HCT116 (cell line): ENCODE results near the gene ZNF74. TPM values are rescaled to one million over a fixed set of nuclear protein-coding genes. Genes with fewer than 3 reads are reported as not detected.

Experiments
- ATAC-seq: fragments of 200-7000 bp; cut with Tn5 transposase; 2 replicates; pipeline ENCODE4 v1.9.1; 2020; ENCODE audit warnings: mild to moderate bottlenecking, moderate library complexity
- BruUV-seq: library from RNA; stranded (reverse); fragments of 400-500 nt; replicated peaks from 2 replicates; lab custom pipeline; 2021; lab: Mats Ljungman, UMichigan
- CTCF ChIA-PET: fragments of 300-600 bp; sonication (Branson Sonifier 250); formaldehyde crosslinking; loops from one replicate; lab custom pipeline; 2021; ENCODE audit warnings: antibody characterized with exemption; lab: Charles Lee
- POLR2A ChIA-PET: fragments of 300-600, 350-600 bp; sonication (Branson Sonifier 250); formaldehyde crosslinking; loops from one replicate; lab custom pipeline; 2021; ENCODE audit warnings: antibody characterized with exemption; lab: Charles Lee
- RAD21 ChIA-PET, 2 experiments: fragments of 300-600 bp; sonication (Branson Sonifier 250); formaldehyde crosslinking; loops; one replicate each; lab custom pipeline; 2023; ENCODE audit warnings: low total read pairs in 2 of 2; ENCODE audit not compliant: uncharacterized antibody in 2 of 2, unreplicated experiment in 2 of 2, low non-redundant PET in 1 of 2; lab: Charles Lee
- DNase-seq: peaks from one replicate; pipeline ENCODE4 v3.0.0-alpha.2; 2010; ENCODE audit warnings: low read depth, low spot score
- H2AFZ ChIP-seq: fragments of 200-600 bp; shearing (Covaris generic), sonication (generic); 2 replicates; pipeline ENCODE4 v1.6.1; 2017; ENCODE audit warnings: low read depth, mixed run types, mixed read lengths, antibody characterized with exemption, low read length; ENCODE audit not compliant: poor library complexity, severe bottlenecking
- H3K27ac ChIP-seq: 2 replicates; pipeline ENCODE4 v1.5.1; 2012; ENCODE audit warnings: low read depth, low read length
- H3K27me3 ChIP-seq: fragments of 200-600 bp; sonication (generic); 2 replicates; pipeline ENCODE4 v1.6.1; 2016; ENCODE audit warnings: mixed run types, low read length, mixed read lengths; ENCODE audit not compliant: insufficient read depth
- H3K36me3 ChIP-seq, 2 experiments: fragments of 200-500 bp in 1 of 2; fragments of 200-600 bp in 1 of 2; sonication (Bioruptor generic) in 1 of 2; sonication (generic) in 1 of 2; 2 replicates each; pipeline versions ENCODE4 v1.5.1 to v1.6.1; 2014 to 2016; ENCODE audit warnings: low read length in 2 of 2, inconsistent platforms in 1 of 2, mixed read lengths in 1 of 2, mixed run types in 1 of 2; ENCODE audit not compliant: insufficient read depth in 2 of 2, control insufficient read depth in 1 of 2
- H3K4me1 ChIP-seq, 2 experiments: fragments of 200-600 bp in 1 of 2; sonication (generic) in 1 of 2; 2 replicates each; pipeline versions ENCODE4 v1.5.1 to v1.6.1; 2012 to 2017; ENCODE audit warnings: low read length in 2 of 2, inconsistent platforms in 1 of 2, mild to moderate bottlenecking in 1 of 2, mixed read lengths in 1 of 2, mixed run types in 1 of 2, moderate library complexity in 1 of 2; ENCODE audit not compliant: insufficient read depth in 2 of 2, control insufficient read depth in 1 of 2
- H3K4me2 ChIP-seq: fragments of 200-600 bp; sonication (generic); 2 replicates; pipeline ENCODE4 v1.6.1; 2017; ENCODE audit warnings: mixed run types, low read length, mixed read lengths
- H3K4me3 ChIP-seq, 2 experiments: fragments of 200-600 bp in 1 of 2; sonication (generic) in 1 of 2; replicated peaks in 1 of 2; 2 replicates each; pipeline ENCODE4 v1.5.1; 2011 to 2016; ENCODE audit warnings: low read length in 2 of 2, control low read depth in 1 of 2, low read depth in 1 of 2, mild to moderate bottlenecking in 1 of 2, mixed read lengths in 1 of 2, mixed run types in 1 of 2
- H3K79me2 ChIP-seq: fragments of 200-600 bp; sonication (generic); 2 replicates; pipeline ENCODE4 v1.6.1; 2017; ENCODE audit warnings: mild to moderate bottlenecking, mixed run types, low read length, moderate library complexity, mixed read lengths; ENCODE audit not compliant: insufficient read depth
- H3K9ac ChIP-seq: fragments of 200-600 bp; sonication (generic); 2 replicates; pipeline ENCODE4 v1.6.1; 2016; ENCODE audit warnings: low read length, mixed read lengths
- H3K9me2 ChIP-seq: fragments of 200-600 bp; sonication (generic), shearing (Covaris generic); 2 replicates; pipeline ENCODE4 v1.6.1; 2017; ENCODE audit warnings: mixed run types, mild to moderate bottlenecking, moderate library complexity; ENCODE audit not compliant: insufficient read depth
- H3K9me3 ChIP-seq, 2 experiments: fragments of 200-500 bp in 1 of 2; fragments of 200-600 bp in 1 of 2; sonication (Bioruptor generic) in 1 of 2; sonication (generic) in 1 of 2; 2 replicates each; pipeline ENCODE4 v1.6.1; 2014 to 2017; ENCODE audit warnings: low read length in 2 of 2, mixed read lengths in 2 of 2, inconsistent platforms in 1 of 2, low read depth in 1 of 2, mild to moderate bottlenecking in 1 of 2, mixed run types in 1 of 2, moderate library complexity in 1 of 2; ENCODE audit not compliant: control insufficient read depth in 1 of 2, insufficient read depth in 1 of 2
- H4K20me1 ChIP-seq: fragments of 200-600 bp; sonication (generic), shearing (Covaris generic); 2 replicates; pipeline ENCODE4 v1.6.1; 2017; ENCODE audit warnings: mixed run types, mild to moderate bottlenecking, moderate library complexity; ENCODE audit not compliant: insufficient read depth
- RAD21 ChIP-seq: IDR thresholded peaks from 2 replicates; pipeline ENCODE4 v1.6.1; 2012; ENCODE audit warnings: low read depth, mild to moderate bottlenecking
- SIN3A ChIP-seq: IDR thresholded peaks from 2 replicates; pipeline ENCODE4 v1.6.1; 2012; ENCODE audit warnings: low read depth
- SRF ChIP-seq: IDR thresholded peaks from 2 replicates; pipeline ENCODE4 v1.6.1; 2012; ENCODE audit warnings: low read depth
- TCF7L2 ChIP-seq: IDR thresholded peaks from 2 replicates; pipeline ENCODE4 v1.7.0; 2011; ENCODE audit warnings: borderline replicate concordance, inconsistent platforms; ENCODE audit not compliant: insufficient read depth, insufficient read length; ENCODE audit errors: extremely low read depth
- ZFX ChIP-seq: fragments of 450-650 bp; IDR thresholded peaks from 2 replicates; pipeline ENCODE4 v1.6.1; 2017
- intact Hi-C: fragments of 100-400 bp; cut with micrococcal nuclease; formaldehyde crosslinking; loops from 2 replicates; pipeline ENCODE4 v1.10.0; 2022
- total RNA-seq: library from RNA; stranded (reverse); gene quantifications from one replicate; pipeline ENCODE4 v1.2.1, GENCODE V29; 2021; ENCODE audit not compliant: unreplicated experiment
- TF ChIP-seq, protein P1 (sequence below): IDR thresholded peaks from 2 replicates; pipeline ENCODE4 v1.6.1; 2012
- TF ChIP-seq, protein P2 (sequence below), 3 experiments: fragments of 200-600 bp in 1 of 3; sonication (generic) in 1 of 3; IDR thresholded peaks in 2 of 3; conservative IDR thresholded peaks in 1 of 3; 2 replicates each; pipeline ENCODE4 v1.5.1; 2012 to 2017; ENCODE audit warnings: low read depth in 2 of 3, low read length in 2 of 3, antibody characterized with exemption in 1 of 3, borderline replicate concordance in 1 of 3, control low read depth in 1 of 3, mild to moderate bottlenecking in 1 of 3, mixed read lengths in 1 of 3, mixed run types in 1 of 3, moderate library complexity in 1 of 3; ENCODE audit not compliant: insufficient read depth in 1 of 3

ZNF74 gene
- total RNA-seq, 1 experiment from 2014 or later, result 15.4 TPM

DNA sequence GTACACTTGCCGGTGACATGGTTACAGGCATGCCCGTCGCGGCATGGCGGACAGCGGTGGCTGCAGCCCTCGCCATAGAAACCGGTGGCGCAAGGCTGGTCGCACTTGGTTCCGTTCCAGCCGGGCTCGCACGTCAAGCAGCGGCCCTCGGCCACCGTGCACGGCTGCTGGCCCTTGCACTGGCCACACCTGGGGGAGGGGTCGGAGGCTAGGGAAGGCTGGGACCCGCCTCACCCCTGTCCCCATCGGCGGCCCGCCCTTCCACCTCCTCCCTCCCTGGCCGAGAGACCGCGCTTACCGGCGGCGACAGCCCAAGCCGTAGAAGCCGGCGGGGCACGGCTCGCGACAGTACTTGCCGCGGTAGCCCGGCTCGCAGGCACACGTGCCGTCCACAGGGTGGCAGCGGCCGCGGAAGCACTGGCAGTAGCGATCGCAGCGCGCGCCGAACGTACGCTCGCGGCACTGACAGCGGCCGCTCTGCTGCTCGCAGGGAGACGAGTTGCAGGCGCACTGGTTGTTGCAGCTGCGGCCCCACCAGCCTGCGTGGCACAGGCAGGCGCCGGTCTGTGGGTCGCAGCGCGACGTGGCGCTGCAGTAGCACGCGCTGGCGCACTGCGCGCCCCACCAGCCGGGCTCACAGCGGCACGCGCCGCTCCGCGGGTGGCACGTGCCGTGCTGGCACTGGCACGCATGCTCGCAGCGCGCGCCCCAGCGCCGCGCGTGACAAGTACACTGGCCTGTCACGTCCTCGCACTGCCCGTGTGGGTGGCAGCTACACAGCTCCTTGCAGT lies 37.0 kb downstream of the ZNF74 start:
- ChIA-PET POLR2A (no interaction called here), CTCF (no interaction called here), RAD21 (no interaction called here)
- TF ChIP-seq ZFX (peak; percentile 34; the same call in 1 of the 2 replicates), SIN3A (peak; percentile 51), SRF (no peak), TCF7L2 (peak; percentile 19), RAD21 (no peak)
- TF ChIP-seq, protein P1, sequence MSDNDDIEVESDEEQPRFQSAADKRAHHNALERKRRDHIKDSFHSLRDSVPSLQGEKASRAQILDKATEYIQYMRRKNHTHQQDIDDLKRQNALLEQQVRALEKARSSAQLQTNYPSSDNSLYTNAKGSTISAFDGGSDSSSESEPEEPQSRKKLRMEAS, result peak; percentile 92
- TF ChIP-seq, protein P2, sequence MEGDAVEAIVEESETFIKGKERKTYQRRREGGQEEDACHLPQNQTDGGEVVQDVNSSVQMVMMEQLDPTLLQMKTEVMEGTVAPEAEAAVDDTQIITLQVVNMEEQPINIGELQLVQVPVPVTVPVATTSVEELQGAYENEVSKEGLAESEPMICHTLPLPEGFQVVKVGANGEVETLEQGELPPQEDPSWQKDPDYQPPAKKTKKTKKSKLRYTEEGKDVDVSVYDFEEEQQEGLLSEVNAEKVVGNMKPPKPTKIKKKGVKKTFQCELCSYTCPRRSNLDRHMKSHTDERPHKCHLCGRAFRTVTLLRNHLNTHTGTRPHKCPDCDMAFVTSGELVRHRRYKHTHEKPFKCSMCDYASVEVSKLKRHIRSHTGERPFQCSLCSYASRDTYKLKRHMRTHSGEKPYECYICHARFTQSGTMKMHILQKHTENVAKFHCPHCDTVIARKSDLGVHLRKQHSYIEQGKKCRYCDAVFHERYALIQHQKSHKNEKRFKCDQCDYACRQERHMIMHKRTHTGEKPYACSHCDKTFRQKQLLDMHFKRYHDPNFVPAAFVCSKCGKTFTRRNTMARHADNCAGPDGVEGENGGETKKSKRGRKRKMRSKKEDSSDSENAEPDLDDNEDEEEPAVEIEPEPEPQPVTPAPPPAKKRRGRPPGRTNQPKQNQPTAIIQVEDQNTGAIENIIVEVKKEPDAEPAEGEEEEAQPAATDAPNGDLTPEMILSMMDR (IDR thresholded peaks at IDR 0.05 in 2 of 3, conservative IDR thresholded peaks at IDR 0.05 in 1 of 3; ENCODE audit: borderline replicate concordance in 1 of 3, insufficient read depth in 1 of 3, low read depth in 2 of 3, low read length in 2 of 3), result peak; percentile 12 to 57 (median 44); a peak in 4 of 6 replicates
- H3K4me1 ChIP-seq, result peaks cover 16 to 35% of the 10 kb centered on the region in 2 experiments
- ATAC-seq (peak; percentile 84), DNase-seq (peak; percentile 33)
- peak overlapping the region; percentile 90 for H3K4me2 ChIP-seq
- H3K36me3 ChIP-seq, result no peaks in the 10 kb centered on the region
- H3K9me3 ChIP-seq, result no peaks in the 10 kb centered on the region
- peak overlapping the region; percentile 33 to 52 for H3K4me3 ChIP-seq
- no TSS peak for BruUV-seq
- peak overlapping the region; percentile 40 for H3K9ac ChIP-seq
- H3K27me3 ChIP-seq, result no peaks in the 10 kb centered on the region
- H2AFZ ChIP-seq, result no peak overlapping the region
- H3K79me2 ChIP-seq, result no peaks in the 10 kb centered on the region
- H3K27ac ChIP-seq, result peak overlapping the region; percentile 3; the same call in 1 of the 2 replicates
- intact Hi-C loops, result loop anchor here (1.0 kb wide), 1 partner anchor 25 kb away; no protein-coding TSS in a partner anchor
- no peaks in the 10 kb centered on the region for H3K9me2 ChIP-seq
- no peaks in the 10 kb centered on the region for H4K20me1 ChIP-seq
